ENCODE data around the gene PRND. TPM values are rescaled to one million over a fixed set of nuclear protein-coding genes. Genes with fewer than 3 reads are reported as not detected.
"Not testable (repeated sequence)": the region's sequence is repeated elsewhere in the genome, so short reads cannot be mapped to it uniquely, and the experiment has no call there.

The PRND gene
- total RNA-seq, 1 donor from 2014 or later: not detected

GRCh38 chr20:4736875-4737274 is 15.2 kb downstream of the PRND start:
- no peak for DNase-seq (ENCODE audit: low spot score)

DNA sequence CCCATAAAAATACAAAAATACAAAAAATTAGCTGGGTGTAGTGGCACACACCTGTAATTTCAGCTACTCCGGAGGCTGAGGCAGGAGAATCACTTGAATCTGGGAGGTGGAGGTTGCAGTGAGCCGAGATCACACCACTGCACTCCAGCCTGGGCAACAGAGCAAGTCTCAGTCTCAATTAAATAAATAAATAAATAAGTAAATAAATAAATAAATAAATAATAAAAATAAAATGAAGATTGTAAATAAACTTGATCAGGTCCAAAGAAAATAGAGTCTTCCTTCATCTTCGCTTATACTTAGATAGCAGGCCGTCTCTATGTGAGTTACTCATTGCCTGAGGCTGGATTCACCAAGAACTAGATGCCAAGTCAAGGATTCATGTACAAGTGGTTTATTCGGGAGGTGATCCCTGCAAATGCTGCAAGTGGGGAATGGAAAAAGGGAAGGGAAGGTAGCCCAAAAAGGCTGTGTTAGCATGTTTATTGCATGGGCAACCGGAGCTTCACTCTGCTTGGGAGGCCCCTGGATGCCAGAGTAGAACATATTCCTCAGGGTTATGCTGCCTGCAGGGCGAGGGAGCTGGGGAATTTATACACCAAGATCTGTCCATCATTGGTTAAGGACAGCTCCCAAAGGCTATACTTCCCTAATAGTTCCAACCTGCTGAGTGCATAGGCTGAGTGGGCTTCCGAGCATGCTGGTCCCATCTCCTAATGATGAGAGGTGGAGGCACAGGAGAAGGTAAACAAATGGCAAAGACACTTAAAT is 16.3 kb downstream of the PRND start:
- no peak for DNase-seq (ENCODE audit: low spot score)

DNA sequence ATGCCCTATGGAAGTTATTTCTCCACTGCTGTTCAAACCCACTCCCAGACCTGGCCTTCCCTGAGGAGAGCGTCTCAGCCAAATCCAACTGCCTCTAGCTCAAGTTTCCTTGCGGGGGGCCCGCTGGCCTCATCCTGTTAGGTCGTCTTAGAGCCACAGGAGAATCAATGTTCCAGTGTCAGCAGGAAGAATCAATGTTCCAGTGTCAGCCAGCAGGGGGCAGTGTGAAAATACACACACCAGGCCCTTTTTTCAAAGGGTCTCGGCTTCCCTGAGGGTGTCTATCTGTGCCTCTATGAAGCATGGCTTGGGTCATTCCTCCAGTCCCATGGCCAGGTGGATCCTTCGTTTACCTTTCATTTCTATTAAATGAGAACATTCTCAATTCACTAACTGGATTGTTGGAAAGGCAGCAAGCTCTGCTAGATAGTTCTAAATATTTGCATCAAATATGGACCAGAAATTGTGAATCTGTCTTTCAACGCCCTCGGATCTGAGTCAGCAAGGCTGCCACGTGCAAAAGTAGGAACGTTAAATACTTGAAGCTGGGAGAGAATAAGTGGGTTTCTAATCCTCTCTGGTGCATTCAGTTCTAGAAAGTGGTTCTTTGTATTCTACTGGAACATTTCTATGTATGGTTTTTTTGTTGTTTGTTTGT is 19.2 kb downstream of the PRND start:
- DNase-seq (ENCODE audit: low spot score): no peak

DNA sequence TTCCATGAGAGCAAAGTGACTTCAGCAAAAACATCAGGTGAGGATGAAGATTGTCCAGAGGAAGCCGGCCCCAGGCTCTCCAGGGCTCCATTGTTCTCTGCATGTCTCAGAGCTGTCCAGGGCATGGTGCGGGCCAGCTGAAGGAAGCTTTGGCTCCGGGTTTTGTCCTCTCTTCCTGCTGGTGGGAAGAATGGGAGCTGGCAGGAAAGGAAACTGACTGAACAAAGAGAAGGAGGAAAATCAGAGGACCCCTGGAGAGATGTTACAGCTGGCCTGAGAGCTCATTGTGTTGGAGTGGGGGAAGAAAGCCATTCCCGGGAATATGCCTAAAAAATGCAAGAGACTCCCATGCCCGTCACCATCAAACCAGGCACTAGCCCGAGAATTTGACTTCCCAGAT is 27.1 kb downstream of the PRND start:
- DNase-seq (ENCODE audit: low spot score): no peak

DNA sequence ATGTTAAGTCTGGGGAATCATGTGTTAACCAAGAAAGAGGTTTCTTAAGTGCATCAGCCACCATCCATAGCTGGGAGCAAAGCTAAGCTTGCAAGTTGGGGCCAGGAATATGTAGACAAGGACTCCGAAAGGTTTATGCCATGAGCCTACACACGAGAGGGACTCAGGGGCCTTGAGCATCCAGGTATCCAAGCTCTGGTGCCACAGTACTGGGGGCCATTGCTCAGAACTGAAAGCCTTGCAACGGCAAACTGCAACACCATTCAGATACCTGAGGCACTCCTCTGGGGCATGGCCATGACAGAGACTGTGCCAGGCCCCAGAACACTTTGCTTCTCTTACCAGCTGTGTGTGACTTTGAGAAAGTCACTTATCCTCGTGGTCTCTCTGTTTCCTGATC is 27.6 kb downstream of the PRND start:
- DNase-seq (ENCODE audit: low spot score): no peak

GRCh38 chr20:4750381-4750780 is 28.7 kb downstream of the PRND start:
- no peak for DNase-seq (ENCODE audit: low spot score)

GRCh38 chr20:4759100-4759884 is 37.6 kb downstream of the PRND start:
- DNase-seq (ENCODE audit: low spot score): not testable (repeated sequence)

- no peak for DNase-seq (ENCODE audit: low spot score)
These were observed 41.6 kb downstream of the PRND start for GRCh38 chr20:4763261-4763660.

- DNase-seq (ENCODE audit: low spot score): no peak
These were observed 42.2 kb downstream of the PRND start for GRCh38 chr20:4763723-4764510.

DNA sequence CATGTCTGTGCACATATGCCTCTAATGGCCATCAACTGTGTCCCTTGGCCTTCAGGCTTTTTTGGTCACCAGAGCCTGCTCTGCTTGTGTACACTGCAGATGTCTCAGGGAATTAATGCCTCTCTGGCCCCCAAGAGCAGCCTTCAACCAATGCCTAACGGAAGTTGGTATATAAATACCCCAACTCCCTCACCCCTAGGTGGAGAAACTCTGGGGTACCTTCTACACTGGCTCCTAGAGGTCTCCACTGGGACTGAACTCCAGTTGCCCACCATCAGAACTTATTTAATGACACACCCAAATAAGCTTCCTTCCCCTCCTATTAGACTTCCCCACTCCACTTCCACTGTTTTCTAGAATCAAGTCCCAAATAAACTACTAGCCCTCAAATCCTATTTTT is 43.1 kb downstream of the PRND start:
- no peak for DNase-seq (ENCODE audit: low spot score)

GRCh38 chr20:4765681-4766080 is 44.0 kb downstream of the PRND start:
- DNase-seq (ENCODE audit: low spot score): no peak

DNA sequence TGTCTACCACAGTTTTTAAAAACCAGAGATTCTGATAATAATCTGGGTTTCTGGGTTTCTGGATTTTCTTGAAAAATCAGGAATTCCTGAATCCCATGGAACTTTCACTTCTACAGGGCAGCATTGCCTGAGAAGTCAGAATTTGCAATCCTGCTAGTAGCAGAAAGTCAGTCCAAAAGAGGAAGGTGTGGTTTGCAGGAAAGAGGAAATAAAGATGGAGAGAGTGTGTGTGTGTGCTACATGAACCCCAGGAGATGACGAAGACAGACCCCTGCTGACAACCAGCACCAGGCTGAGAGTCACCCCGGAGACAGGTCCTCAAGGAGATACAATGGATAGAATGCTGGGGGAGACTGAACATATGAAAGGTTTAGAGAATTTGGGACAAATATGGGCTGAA is 44.9 kb downstream of the PRND start:
- no peak for DNase-seq (ENCODE audit: low spot score)

DNA sequence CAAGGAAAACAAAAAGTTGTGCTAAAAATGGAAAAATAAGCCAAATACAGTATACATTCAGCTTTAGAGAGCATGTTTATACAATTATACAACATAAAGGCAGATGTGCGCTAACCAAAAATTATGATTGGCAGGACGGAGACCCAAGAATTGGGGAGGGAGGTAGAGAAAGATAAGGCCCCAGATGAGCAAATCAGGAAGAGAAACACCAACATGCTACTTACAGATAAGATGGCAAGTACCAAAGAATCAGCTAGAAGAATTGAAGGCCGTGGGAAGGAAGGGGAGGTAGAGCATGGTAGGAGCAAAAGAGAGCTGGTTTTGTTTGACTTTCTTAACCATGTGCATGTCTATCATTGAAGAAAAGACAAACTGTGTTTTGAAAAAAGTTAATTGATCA is 45.4 kb downstream of the PRND start:
- DNase-seq (ENCODE audit: low spot score): no peak

DNA sequence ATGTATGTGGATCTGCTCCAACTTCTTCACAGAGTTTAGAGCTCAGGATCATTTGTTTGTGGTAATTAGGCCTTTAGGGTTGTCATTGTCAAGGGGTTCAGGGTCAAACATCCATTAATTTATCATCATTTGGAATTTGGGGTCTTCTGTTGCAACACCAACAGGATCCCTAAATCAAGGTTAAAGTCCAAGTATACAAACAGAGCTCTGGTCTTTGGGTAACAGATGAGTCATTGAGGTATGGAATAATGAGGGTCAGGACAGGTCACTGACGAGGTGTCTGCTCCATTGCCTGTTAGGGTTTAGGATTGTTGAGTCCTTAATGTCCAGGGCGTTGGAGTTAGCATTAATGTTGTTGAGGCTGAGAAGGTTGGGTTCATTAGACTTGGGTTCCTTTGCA is 47.6 kb downstream of the PRND start:
- no peak for DNase-seq (ENCODE audit: low spot score)

GRCh38 chr20:4770026-4770425 is 48.3 kb downstream of the PRND start:
- DNase-seq (ENCODE audit: low spot score): no peak

DNA sequence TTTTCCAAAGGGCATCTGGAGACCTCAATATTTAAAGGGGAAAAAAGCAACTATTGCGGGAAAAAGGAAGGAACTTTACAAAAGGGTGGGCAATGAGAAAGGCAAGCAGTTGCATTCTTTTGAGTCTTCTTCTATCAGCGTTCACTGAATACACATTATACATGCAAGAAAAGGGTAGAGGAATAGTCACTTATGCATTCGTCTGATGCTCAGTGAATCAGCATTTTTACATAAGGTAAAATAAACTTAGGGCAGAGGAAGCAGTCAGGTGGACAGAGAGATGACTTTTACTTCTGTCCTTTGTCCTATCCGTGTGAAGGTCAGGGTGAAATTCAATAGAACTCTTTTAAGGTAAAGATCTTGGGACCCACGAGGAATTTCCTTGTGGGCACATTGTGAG is 49.3 kb downstream of the PRND start:
- DNase-seq (ENCODE audit: low spot score): no peak

- DNase-seq (ENCODE audit: low spot score): no peak
These were observed 50.4 kb downstream of the PRND start for GRCh38 chr20:4772132-4772531.

DNA sequence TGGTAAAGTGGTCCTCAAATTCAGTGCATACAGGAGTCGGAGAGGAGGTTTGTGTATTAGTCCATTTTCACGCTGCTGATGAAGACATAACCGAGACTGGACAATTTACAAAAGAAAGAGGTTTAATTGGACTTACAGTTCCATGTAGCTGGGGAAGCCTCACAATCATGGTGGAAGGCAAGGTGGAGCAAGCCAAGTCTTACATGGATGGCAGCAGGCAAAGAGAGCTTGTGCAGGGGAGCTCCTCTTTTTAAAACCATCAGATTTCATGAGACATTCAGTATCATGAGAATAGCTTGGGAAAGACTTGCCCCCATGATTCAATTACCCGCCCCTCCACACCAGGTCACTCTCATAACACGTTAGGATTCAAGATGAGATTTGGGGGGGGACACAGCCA is 51.3 kb downstream of the PRND start:
- not testable (repeated sequence) for DNase-seq (ENCODE audit: low spot score)

GRCh38 chr20:4773736-4774135 is 52.0 kb downstream of the PRND start:
- DNase-seq (ENCODE audit: low spot score): no peak

DNA sequence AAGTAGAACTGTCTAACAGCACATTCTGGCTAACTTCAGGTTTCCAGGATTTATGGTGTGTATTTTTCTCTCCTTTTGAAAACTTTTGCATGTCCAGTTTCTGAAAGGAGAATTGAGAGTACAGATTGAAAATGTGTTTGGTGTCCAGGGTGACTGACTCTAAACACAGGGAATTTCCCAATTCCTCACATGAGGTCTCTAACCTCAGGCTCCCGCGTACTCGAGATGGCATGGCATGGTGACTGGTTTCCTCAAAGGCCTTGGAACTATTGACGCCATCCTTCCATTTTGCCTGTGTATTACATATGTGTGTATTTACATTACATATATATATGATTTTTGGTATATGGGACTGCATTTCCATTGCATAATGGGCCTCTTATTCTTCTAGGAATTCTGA is 52.5 kb downstream of the PRND start:
- DNase-seq (ENCODE audit: low spot score): no peak

- DNase-seq (ENCODE audit: low spot score): no peak
These were observed 53.8 kb downstream of the PRND start for GRCh38 chr20:4775322-4776078.

Measured in mesenteric fat pad (tissue), 1 donor.